Neural progenitor cell (in vitro differentiated cells): ENCODE measurements around the gene MARK4.

Source experiments
- EZH2 ChIP-seq: fragments of 200-600 bp; sonication (generic); IDR thresholded peaks from 2 replicates; pipeline ENCODE4 v1.6.1; 2017; ENCODE audit warnings: antibody characterized with exemption, mild to moderate bottlenecking, moderate library complexity
- EZH2phosphoT487 ChIP-seq: fragments of 200-600 bp; sonication (generic); IDR thresholded peaks from 2 replicates; pipeline ENCODE4 v1.6.1; 2017; ENCODE audit warnings: antibody characterized with exemption
- TF ChIP-seq, protein P1 (sequence below): fragments of 200-600 bp; sonication (generic); IDR thresholded peaks from 2 replicates; pipeline ENCODE4 v1.5.1; 2017; ENCODE audit warnings: antibody characterized with exemption, mild to moderate bottlenecking

DNA sequence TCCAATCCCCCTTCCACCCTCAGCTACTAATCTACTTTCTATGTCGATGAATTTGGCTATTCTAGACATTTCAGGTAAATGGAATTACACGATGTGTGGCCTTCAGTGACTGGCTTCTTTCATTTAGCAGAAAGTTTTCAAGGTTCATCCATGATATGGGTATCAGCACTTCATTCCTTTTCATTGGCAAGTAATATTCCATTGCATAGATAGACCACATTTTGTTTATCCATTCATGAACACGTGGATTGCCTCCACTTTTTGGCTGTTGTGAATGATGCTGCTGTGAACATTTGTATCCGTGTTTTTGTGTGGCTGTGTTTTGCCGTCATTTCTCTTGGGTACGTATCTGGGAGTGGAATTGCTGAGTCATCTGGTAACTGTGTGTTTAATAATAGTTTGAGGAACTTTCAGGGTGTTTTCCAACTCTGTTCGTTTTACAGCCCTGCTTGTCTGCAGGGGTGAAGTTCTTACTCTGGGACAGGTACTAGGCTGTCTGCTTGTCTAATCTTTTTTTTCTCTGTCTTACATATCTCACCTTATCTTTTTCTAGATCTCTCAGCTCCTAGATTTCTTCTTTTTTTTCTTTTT is 32.5 kb downstream of the MARK4 start:
- TF ChIP-seq, protein P1, sequence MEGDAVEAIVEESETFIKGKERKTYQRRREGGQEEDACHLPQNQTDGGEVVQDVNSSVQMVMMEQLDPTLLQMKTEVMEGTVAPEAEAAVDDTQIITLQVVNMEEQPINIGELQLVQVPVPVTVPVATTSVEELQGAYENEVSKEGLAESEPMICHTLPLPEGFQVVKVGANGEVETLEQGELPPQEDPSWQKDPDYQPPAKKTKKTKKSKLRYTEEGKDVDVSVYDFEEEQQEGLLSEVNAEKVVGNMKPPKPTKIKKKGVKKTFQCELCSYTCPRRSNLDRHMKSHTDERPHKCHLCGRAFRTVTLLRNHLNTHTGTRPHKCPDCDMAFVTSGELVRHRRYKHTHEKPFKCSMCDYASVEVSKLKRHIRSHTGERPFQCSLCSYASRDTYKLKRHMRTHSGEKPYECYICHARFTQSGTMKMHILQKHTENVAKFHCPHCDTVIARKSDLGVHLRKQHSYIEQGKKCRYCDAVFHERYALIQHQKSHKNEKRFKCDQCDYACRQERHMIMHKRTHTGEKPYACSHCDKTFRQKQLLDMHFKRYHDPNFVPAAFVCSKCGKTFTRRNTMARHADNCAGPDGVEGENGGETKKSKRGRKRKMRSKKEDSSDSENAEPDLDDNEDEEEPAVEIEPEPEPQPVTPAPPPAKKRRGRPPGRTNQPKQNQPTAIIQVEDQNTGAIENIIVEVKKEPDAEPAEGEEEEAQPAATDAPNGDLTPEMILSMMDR, result no peak
- no peak for TF ChIP-seq EZH2
- no peak for TF ChIP-seq EZH2phosphoT487
